Measurements from ENCODE around the gene PLIN4.

DNA sequence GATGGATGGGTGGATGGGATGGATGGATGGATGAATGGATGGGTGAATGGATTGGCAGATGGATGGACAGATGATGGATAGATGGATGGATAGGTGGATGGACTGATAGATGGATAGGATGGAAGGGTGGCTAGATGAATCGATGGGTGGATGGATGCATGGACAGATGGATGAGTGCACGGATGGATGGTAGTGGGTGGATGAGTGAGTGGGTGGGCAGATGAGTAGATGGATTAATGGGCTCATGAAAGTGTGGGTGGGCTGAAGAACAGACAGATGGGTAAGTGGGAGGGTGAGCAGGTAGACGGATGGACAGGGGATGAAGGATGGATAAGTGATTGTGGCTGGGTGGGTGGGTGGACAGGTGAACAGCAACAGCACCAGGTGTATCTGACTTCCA lies 35.5 kb upstream of the PLIN4 start:
- TF ChIP-seq, protein P1, sequence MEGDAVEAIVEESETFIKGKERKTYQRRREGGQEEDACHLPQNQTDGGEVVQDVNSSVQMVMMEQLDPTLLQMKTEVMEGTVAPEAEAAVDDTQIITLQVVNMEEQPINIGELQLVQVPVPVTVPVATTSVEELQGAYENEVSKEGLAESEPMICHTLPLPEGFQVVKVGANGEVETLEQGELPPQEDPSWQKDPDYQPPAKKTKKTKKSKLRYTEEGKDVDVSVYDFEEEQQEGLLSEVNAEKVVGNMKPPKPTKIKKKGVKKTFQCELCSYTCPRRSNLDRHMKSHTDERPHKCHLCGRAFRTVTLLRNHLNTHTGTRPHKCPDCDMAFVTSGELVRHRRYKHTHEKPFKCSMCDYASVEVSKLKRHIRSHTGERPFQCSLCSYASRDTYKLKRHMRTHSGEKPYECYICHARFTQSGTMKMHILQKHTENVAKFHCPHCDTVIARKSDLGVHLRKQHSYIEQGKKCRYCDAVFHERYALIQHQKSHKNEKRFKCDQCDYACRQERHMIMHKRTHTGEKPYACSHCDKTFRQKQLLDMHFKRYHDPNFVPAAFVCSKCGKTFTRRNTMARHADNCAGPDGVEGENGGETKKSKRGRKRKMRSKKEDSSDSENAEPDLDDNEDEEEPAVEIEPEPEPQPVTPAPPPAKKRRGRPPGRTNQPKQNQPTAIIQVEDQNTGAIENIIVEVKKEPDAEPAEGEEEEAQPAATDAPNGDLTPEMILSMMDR (IDR thresholded peaks at IDR 0.05), result no peak
- no peak for TF ChIP-seq POLR2A (IDR thresholded peaks at IDR 0.05)
